IPS-18a (cell line): Measurements from ENCODE around the gene SORCS2.

Experiments
- H3K27ac ChIP-seq: one replicate; pipeline ENCODE4 v1.5.1; 2013; ENCODE audit warnings: low read length
- H3K27me3 ChIP-seq: one replicate; pipeline ENCODE4 v1.6.1; 2013; ENCODE audit warnings: mild to moderate bottlenecking, low read length; ENCODE audit not compliant: control insufficient read depth, insufficient read depth
- H3K36me3 ChIP-seq: one replicate; pipeline ENCODE4 v1.6.1; 2013; ENCODE audit warnings: low read depth, low read length; ENCODE audit not compliant: control insufficient read depth
- H3K4me1 ChIP-seq: one replicate; pipeline ENCODE4 v1.6.1; 2013; ENCODE audit warnings: low read depth, low read length; ENCODE audit not compliant: control insufficient read depth
- H3K4me3 ChIP-seq: one replicate; pipeline ENCODE4 v1.5.1; 2013; ENCODE audit warnings: low read length
- H3K9ac ChIP-seq: one replicate; pipeline ENCODE4 v1.6.1; 2013; ENCODE audit warnings: mild to moderate bottlenecking, low read length, moderate library complexity
- H3K9me3 ChIP-seq: one replicate; pipeline ENCODE4 v1.6.1; 2013; ENCODE audit warnings: low read depth, low read length; ENCODE audit not compliant: control insufficient read depth

Gene SORCS2

GRCh38 chr4:7735395-7735794 is 543.1 kb downstream of the SORCS2 start:
- H3K9ac ChIP-seq, result no peak overlapping the region
- H3K9me3 ChIP-seq, result no peaks in the 10 kb centered on the region
- no peaks in the 10 kb centered on the region for H3K27me3 ChIP-seq
- H3K4me1 ChIP-seq, result no peaks in the 10 kb centered on the region
- H3K27ac ChIP-seq, result no peak overlapping the region
- no peaks in the 10 kb centered on the region for H3K36me3 ChIP-seq
- no peak overlapping the region for H3K4me3 ChIP-seq

GRCh38 chr4:7735961-7736360 is 543.6 kb downstream of the SORCS2 start:
- Histone ChIP-seq H3K9ac (no peak overlapping the region), H3K36me3 (no peaks in the 10 kb centered on the region), H3K27ac (no peak overlapping the region), H3K9me3 (no peaks in the 10 kb centered on the region), H3K4me3 (no peak overlapping the region), H3K4me1 (no peaks in the 10 kb centered on the region), H3K27me3 (no peaks in the 10 kb centered on the region)

DNA sequence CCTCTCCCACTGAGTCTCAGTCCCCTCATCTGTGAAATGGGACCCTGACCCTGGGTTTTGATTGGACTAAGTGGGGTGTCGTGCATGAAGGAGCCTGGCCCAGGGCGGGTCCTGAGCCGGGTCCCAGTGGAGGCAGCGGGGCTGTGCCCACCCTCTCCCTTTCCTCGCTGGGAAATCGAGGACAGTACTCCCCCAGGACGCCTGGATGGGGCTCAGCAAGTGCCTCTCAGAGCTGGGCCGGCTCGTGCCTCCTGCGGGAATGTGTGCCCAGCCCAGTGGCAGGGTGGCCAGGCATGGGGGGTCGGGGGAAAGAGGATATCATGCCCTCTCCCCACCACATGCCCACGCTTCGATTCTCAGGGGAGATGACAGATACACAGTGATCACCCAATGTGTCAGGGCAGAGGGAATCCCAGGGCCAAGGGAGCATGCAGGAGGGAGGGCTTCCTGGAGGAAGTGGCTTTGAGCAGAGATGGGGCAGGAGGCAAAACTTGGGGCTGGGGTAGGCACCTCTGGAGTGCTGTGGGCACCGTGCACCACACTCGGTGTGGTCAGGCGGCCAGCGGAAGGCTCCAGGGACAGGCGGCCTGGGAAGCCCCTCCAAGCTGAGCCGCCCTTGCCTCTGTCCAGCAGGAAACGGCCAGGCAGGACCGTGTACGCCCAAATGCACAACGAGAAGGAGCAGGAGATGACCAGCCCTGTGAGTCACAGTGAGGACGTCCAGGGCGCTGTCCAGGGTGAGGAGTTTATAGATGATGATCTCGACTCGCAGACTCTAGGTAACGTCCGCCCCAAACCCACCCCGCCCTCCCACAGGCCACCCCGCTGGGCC is 544.3 kb downstream of the SORCS2 start:
- no peak overlapping the region for H3K4me3 ChIP-seq
- H3K27ac ChIP-seq, result no peak overlapping the region
- H3K9me3 ChIP-seq, result no peaks in the 10 kb centered on the region
- H3K36me3 ChIP-seq, result no peaks in the 10 kb centered on the region
- no peaks in the 10 kb centered on the region for H3K4me1 ChIP-seq
- no peak overlapping the region for H3K9ac ChIP-seq
- H3K27me3 ChIP-seq, result no peaks in the 10 kb centered on the region

- no peaks in the 10 kb centered on the region for H3K9me3 ChIP-seq
- no peak overlapping the region for H3K9ac ChIP-seq
- no peaks in the 10 kb centered on the region for H3K4me1 ChIP-seq
- no peaks in the 10 kb centered on the region for H3K27me3 ChIP-seq
- no peaks in the 10 kb centered on the region for H3K36me3 ChIP-seq
- no peak overlapping the region for H3K4me3 ChIP-seq
- H3K27ac ChIP-seq, result no peak overlapping the region
These were observed 544.9 kb downstream of the SORCS2 start for GRCh38 chr4:7737268-7737645.

- Histone ChIP-seq H3K4me1 (no peaks in the 10 kb centered on the region), H3K27ac (no peak overlapping the region), H3K36me3 (no peaks in the 10 kb centered on the region), H3K9ac (no peak overlapping the region), H3K4me3 (no peak overlapping the region), H3K27me3 (no peaks in the 10 kb centered on the region), H3K9me3 (no peaks in the 10 kb centered on the region)
These were observed 545.6 kb downstream of the SORCS2 start for GRCh38 chr4:7737752-7738457.

DNA sequence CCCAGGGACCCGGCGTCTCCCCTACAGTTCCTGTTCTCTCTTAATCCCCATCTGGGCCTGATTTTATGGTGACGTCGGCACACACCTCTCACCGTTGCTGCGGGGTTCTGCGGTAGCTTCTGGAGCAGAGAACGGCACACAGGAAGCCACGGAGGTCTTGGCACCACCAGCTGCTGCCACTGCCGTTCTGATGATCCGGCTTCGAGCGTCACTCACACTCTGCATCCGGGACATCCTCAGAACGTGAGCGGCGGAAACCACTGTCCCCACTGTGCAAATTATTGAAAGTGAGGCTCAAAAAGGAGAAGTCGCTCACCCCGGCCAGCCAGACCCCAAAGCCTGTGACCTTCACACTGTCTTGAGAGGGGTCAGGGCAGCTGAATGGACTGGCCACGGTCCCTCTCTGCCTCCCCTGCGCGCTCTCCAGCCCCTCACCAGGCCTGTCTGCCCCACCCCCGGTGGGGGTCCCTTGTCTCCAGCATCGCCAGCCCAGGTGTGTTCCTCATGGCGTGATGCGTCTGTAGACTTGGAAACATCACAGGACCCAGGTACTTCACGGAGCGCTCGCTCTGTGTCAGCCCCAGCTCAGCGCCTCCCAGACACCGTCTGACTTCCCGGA is 546.2 kb downstream of the SORCS2 start:
- Histone ChIP-seq H3K36me3 (no peaks in the 10 kb centered on the region), H3K27me3 (no peaks in the 10 kb centered on the region), H3K4me1 (no peaks in the 10 kb centered on the region), H3K27ac (no peak overlapping the region), H3K9me3 (no peaks in the 10 kb centered on the region), H3K9ac (no peak overlapping the region), H3K4me3 (no peak overlapping the region)

DNA sequence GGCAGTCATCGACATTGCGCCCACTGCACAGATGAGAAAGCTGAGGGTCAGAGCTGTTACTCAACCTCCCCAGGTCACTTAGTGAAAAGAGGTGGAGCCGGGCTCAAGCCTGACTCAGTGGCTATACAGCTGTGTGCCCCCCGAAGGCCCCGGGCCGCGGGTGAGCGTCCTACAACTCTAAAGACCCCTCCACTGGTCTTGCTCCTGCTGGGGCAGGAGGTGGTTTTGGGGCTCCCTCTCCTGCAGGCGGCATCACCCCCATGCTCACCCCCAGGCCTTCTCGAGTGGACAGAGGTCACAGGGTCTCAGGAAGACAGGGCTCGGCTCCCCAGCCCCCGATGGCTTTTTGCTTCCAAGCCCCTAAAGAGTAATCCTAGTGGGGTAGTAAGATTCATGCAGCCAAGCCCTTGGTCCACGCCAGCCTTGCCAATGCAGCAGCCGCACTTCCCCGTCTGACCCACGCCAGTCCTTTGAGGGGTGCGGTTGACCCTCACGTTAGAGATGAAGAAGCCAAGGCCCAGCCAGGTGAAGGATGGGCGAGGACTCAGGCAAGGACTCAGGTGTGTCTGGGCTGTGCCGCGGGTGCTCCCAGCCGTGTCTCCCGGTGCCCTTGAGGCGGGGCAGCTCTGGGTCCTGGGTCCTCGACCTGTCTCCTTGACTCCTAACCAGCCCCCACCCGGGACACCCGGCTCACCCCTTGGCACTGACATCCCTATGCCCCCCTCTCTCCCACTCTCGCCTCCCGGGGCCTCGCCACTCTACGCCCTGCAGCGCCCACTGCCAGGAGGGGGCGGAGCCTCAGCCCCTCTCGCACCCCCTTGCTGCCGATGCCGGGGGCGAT is 547.0 kb downstream of the SORCS2 start:
- Histone ChIP-seq H3K4me3 (no peak overlapping the region), H3K9me3 (no peaks in the 10 kb centered on the region), H3K27me3 (no peaks in the 10 kb centered on the region), H3K9ac (no peak overlapping the region), H3K4me1 (no peaks in the 10 kb centered on the region), H3K27ac (no peak overlapping the region), H3K36me3 (no peaks in the 10 kb centered on the region)

- H3K4me1 ChIP-seq, result no peaks in the 10 kb centered on the region
These were observed 547.9 kb downstream of the SORCS2 start for GRCh38 chr4:7739918-7740865.

DNA sequence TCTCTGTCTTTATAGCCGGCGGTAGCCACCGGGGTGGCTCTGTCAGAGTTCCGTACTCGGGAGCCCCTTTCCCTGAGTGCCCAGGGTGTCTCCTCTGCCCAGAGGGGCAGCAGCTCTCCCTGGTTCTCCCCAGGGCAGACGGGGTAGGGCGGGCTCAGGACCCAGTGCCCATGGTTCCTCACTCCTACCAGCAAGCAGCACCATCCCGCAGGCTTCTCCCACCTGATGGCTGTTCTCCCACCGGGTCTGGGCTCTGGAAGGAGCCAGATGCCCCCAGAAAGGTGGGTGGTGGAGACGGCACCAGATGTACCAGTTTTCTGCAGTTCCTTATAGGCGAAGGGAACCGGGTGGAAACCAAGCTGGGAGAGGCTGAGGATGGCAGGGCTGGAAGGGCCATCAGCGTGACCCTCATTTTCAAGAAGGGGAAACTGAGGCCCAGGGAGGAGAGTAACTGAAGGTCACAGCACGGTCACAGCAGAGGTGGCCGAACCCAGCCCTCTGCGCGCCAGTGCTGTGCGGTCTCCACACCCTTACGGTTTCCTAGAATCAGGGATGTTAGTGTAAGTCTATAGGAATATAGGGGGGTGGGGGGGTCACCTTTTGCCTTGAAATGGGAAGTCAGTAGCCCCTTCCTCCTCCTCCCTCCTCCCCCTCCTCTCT is 548.7 kb downstream of the SORCS2 start:
- Histone ChIP-seq H3K36me3 (no peaks in the 10 kb centered on the region), H3K4me1 (no peaks in the 10 kb centered on the region), H3K9me3 (no peaks in the 10 kb centered on the region), H3K9ac (no peak overlapping the region), H3K27me3 (no peaks in the 10 kb centered on the region), H3K27ac (no peak overlapping the region), H3K4me3 (no peak overlapping the region)

More at GRCh38 chr4:7739918-7740865, 547.9 kb downstream of the SORCS2 start:
- Histone ChIP-seq H3K4me3 (no peak overlapping the region), H3K9me3 (no peaks in the 10 kb centered on the region), H3K9ac (no peak overlapping the region), H3K27me3 (no peaks in the 10 kb centered on the region), H3K36me3 (no peaks in the 10 kb centered on the region), H3K27ac (no peak overlapping the region)
